GM21367 (cell line): ENCODE data around the gene WDFY3.
"Not testable (repeated sequence)": the region's sequence is repeated elsewhere in the genome, so short reads cannot be mapped to it uniquely, and the experiment has no call there.

Source experiments
- ATAC-seq: cut with Tn5 transposase; IDR thresholded peaks from one replicate; pipeline ENCODE4 v1.9.1; 2021; ENCODE audit not compliant: unreplicated experiment

Gene WDFY3

DNA sequence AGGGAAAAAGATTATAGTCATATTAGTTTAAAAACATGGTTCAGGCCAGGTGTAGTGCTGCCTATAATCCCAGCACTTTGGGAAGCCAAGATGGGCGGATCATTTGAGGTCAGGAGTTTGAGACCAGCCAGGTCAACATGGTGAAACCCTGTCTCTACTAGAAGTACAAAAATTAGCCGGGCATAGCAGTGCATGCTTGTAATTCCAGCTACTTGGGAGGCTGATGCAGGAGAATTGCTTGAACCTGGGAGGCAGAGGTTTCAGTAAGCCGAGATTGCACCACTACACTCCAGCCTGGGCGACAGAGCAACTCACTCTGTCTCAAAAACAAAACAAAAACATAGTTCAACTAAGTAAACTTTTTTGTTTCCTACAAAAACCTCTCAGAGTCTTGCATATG lies 283.8 kb downstream of the WDFY3 start:
- ATAC-seq = not testable (repeated sequence)

DNA sequence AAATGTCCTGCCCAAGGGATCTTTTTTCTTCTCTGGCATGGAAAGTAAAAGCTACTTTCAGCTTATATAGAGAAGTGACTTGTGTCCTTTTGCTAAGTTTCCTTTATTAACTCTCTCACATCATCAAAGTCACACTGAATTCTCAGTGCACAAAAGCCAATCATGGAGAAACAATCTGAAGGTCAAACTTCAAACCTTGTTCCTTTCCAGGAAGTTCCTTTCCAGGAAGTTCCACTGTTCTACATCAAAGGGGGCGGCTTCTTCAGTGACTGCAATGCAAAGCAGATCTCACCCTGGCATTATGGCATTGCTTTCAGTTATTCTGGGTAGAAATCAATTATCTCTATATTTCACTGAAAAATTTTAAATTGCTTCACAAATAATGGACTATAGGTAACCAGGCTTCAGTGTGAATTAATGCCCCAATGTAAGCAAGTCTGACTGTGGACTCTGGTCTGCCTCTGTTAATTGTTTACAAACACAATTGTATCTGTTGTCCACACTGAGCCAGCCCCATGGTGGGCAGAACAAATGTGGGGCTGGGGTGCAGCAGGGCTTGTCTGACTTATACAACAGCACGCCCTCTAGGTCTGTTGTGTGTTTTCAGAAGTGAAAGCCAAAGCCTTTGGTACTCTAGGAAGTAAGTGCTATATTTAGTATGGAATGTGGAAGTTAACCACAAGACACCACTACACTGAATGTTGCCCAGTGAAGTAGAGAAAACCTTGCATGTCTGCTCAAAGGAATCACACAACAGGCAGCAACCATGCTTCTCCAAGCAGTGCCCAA lies 284.8 kb downstream of the WDFY3 start:
- ATAC-seq = no peak

DNA sequence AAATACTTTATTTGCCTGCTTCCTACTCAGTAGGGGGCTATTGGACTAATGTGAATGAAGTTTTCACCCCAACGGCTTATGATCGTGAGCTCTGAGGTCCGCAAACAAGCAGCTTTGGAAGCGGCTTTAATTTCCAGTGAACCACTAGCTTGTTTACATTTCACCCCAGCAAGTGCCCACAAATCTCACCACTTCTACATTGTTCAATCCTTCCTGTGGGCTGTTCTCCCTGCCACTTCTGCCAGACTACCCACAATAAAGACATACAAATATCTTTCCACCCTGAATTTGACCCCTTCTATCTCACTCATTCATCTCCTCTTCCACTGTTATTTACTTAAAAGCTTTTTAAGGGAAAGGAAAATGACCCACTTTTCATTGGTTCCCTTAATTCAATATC lies 285.5 kb downstream of the WDFY3 start:
- ATAC-seq = no peak

DNA sequence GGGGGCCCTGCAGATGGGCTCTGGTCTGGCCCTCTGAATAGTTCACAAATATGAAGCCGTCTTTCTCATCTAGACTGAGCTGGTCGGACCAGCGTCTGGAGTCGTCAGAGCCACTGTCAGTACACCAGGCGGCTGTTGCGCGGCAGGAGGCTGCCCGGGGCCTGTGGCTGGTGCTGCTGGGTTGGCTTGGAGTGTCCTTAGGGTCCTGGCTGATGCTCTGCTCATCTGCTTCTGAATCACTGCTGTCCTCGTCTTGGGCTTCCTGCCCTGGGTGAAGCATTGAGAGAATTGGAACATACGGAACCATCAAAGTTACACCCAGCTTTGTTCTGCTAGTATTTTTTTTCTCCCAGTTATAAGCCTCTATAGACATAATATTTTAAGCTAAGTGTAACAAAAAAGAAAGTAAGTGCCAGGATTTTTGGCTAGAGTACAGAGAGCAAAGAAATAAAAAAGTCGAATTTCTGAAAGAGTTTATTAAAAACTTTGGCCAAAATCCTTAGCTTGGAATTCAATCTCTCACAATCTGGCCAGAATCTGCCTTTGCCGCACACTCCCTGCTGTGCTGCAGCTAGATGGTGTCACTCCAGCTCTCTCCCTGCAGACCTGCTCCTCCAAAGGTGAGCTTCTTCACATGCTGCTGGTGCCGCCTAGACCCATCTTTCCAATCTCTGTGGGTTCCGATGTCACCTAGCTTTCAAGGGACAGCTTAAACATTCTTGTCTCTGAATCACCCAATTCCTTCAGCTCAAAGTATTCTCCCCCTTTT lies 287.3 kb downstream of the WDFY3 start:
- no peak for ATAC-seq

DNA sequence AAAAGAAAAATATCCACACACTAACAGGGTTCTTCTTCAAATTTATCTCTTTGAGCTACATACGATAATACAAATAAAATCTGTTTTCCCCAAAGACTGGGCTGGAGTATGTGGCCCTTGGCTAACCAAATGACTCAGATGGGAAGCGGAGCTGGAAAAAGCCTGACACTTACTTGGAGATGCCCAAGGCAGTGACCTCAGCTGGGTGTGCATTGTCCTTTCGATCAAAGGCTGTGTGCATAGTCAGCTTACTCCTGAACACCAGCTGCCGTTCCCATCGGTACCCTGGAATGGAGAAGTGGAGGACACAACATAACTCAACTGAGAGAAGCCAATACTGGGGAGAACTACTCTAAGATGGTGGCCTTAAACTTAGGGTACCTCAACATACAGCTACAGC lies 288.5 kb downstream of the WDFY3 start:
- ATAC-seq = no peak

DNA sequence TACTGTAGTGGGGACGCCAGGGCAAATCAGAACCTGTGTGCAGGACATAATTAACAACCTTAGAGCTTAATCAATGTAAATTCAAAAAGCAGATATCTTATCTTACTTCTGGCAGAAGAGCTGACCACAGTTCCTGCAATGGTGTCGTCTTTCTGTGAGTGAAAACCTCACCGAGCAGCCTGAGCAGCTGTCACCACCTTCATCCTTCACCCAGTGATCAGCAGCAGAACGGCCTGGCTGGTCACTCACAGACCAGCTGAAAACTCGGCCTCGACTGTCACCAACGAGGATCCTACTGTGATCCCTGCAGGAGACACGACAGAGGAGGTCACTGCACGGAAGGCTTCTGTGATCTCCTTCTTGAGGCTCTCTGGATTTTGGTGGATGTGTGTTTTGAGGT lies 289.4 kb downstream of the WDFY3 start:
- ATAC-seq = no peak

DNA sequence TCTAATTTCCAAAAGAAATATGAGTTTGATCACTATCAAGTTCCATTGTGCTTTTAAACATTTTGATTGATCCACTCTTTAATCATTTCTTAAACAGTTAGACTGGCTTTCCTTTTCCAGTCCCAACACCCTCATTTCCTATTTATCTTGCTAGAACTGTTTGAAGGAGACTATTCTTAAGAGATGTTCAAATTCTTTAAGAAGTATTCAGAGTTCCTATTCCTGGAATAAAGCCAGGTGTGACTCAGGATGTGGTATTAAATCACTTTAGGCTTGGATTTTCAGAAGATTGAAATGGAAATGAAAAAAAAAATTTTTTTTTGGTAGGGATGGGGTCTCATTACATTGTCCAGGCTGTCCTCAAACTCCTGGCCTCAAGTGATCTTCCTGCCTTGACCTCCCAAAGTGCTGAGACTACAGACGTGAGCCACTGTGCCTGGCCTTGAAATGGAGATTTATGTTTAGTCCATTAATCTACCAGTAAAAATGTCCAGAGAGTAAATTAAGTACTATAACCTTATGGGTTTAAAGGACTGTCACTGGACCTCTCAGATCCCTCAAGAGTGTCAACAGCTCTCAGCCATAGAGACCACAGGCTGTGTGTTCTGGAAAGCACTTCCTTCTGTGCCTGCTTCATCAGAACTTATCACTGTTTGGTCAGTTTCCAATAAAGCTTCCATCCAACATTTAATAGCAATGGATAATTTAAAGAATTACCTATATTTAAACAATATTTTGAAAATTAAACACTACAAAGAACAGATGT lies 292.8 kb downstream of the WDFY3 start:
- no peak for ATAC-seq

DNA sequence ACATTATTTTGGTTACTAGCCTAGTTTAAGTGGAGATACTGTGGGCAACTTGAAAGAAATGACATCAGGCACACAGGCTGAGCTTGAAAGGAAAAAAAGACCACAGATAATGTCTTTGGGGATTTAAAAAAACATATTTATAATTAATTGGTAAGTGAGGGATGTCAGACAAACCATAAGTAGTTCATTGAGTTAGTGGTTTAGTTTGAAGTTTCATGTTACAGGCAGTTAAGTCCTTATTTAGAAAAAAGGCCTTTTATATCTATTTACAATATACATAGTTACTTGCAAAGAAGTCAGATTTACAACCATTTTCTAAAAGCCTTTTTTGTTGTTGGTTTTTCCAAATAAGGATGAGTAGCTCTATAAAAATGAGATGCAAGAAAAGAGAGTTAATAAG lies 294.3 kb downstream of the WDFY3 start:
- no peak for ATAC-seq

DNA sequence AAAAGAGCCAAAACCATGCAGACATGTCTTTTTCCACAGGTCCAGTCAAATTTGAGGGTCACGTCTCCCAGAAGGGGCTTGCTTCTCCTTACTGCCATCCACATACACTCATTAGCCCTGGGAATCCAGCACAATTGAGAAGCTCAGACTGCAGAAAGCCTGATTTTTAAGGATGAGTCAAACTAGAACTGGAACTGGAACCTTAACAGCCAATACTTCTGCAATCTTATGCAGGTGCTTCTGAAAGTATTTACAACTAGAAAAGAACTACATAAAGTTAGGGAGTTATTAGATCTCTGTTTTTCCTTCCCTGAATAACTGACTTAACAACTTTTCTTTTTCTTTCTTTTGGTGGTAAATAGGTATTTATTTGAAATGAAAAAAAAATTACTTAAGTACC lies 297.3 kb downstream of the WDFY3 start:
- ATAC-seq = no peak

DNA sequence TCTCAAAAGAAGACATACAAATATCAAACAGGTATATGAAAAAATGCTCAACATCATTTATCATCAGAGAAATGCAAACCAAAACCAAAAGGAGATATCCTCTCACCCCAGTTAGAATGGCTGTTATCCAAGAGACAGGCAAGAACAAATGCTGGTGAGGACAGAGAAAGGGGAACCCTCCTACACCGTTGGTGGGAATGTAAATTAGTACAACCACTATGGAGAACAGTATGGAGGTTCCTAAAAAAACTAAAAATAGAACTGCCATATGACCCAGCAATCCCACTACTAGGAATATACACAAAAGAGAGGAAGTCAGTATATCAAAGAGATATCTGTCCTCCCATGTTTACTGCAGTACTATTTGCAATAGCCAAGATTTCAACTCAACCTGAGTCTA lies 300.1 kb downstream of the WDFY3 start:
- no peak for ATAC-seq

DNA sequence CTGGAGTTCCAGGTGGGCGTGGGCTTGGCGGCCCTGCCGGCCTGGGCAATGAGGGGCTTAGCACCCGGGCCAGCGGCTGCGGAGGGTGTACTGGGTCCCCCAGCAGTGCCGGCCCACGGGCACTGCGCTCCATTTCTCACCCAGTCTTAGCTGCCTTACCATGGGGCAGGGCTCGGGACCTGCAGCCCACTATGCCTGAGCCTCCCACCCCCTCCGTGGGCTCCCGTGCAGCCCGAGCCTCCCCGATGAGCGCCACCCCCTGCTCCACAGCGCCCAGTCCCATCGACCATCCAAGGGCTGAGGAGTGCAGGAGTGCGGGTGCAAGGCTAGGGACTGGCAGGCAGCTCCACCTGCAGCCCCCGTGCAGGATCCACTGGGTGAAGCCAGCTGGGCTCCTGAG lies 301.7 kb downstream of the WDFY3 start:
- not testable (repeated sequence) for ATAC-seq

DNA sequence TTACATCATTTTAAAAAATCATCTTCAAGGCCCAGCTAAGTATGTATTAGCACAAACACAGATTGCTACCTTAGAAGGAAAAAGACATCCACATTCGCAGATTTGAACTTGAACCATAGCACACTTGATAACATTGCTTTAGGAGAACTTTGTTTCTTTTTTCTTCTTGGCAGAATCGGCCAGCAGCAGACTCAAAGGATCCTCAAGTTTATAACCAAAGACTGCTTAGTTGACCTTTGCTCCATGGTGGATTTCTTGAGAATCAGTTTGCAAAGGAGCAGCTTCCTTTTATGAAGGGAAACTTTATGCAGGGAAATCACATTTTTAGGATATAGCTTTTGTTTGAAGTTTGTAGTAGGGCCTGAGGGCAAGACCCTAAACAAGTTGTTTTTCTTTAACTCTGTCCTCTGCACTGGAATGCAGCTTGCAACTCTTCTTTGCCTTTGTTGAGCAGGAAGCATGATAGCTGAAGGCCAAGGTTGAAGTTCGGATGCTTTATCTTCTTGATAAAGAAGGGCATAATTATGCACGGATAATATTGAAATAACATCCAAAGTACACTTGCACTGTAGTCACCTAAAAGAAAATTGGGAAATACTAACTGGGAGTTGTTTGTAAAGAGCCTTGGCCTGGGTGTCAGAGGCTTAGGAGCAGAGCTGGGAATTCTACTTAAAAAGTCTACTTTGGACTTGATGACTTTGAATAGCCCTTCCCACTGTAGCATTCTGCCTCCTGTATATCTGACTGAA lies 305.1 kb downstream of the WDFY3 start:
- ATAC-seq = no peak

DNA sequence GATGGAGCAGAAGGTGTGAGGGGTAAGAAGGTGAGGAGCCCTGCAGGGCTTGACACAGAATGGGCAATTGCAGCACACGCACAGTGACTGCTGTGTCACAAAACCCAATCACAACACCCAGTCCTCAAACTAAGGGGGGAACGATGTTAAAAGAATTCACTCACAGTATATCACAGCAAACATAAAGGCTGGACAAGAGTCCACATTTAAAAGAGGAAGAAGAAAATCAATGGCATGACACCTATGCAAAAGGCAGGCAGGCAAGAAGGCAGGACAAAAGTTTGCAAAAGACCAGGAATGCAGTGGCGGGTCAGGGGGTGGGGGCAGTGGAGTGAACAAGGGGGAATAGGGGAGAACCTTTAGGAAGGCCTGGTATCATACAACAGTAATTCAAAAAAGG lies 305.9 kb downstream of the WDFY3 start:
- no peak for ATAC-seq

DNA sequence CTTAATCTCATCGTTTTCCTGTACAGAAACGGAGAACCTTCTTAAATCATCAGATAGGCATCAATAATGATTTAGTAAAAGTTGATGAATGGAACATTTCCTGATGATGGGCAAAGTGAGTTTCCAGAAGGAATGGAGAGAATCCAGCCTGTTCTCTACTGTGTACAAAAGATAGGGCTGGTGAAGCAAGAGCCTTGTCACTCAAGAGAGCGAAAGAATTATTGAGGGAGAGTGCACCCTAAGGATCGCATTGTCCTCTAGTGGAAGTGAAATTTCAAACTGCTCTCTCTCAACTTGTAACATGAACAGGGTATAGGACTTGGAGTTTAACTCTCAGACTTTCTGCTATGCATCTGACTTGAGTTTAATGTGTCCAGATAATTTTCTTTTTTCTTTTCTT lies 314.0 kb downstream of the WDFY3 start:
- no peak for ATAC-seq

DNA sequence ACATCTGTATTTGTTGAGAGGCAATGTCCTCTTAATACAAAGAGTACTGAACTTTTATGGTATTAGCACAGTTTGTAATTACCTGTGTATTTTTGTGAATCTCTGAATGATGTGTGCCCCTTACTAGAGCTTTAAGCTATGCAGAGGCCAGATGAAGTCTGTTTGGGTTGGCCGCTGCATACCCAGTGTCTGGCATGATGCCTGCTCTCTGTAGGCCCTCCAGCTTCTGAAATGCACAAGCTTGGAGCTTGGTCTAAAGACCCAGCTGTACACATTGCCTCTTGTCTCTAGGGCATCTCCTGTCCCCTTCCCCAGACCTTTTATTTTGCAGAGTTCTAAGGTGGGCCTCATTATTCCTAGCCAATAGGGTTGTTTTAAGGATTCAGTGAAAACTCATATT lies 315.0 kb downstream of the WDFY3 start:
- no peak for ATAC-seq

DNA sequence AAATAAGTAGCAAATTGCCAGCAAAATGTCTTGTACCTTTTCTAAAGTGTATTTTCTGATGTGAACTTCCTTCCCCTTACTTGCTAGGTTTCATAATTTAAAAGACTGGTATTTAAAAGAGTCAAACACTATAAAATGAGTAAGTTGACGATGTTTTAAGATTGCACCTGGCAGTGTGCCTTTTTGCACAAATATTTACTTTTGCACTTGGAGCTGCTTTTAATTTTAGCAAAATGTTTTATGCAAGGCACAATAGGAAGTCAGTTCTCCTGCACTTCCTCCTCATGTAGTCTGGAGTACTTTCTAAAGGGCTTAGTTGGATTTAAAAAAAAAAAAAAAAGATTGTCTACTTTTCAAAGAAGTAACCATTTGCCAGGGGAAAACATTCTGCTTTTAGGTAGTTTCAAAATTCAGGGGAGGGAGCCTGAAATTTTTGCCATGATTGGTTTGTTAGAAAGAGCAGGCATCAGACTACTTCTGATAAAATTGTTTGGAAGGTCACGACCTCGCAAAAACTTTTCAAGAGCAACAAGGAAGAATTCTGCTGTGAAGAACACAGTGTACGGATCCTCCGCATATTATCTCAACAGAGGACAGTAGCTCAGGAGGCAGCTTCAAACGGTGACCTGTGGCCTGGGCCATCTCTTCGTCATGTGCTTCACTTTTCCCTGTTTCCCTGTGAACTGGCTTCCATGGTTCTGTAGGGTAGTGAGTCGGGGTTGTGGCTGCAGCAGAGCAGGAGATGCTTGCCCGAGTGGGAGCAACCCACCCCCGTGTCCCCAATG lies 317.4 kb downstream of the WDFY3 start:
- ATAC-seq = no peak

DNA sequence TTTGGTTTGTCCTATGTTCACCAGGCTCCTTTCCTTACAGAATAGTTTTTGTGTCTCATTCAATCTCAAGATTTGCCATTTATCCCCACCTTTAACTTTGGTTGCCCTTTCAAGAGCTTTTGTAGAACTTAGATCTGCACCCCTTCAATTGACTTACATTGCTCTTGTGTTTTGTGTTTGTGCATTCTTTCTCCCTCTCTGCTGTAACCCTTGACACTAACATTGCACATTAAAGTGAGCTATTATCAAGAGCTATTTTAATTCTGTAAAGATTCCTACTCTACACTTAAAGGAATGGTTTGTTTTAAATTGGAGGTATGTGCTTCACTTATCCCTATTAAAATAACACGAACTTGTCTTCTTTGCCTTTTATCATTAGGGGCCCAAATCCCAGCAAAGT lies 318.3 kb downstream of the WDFY3 start:
- ATAC-seq = no peak

DNA sequence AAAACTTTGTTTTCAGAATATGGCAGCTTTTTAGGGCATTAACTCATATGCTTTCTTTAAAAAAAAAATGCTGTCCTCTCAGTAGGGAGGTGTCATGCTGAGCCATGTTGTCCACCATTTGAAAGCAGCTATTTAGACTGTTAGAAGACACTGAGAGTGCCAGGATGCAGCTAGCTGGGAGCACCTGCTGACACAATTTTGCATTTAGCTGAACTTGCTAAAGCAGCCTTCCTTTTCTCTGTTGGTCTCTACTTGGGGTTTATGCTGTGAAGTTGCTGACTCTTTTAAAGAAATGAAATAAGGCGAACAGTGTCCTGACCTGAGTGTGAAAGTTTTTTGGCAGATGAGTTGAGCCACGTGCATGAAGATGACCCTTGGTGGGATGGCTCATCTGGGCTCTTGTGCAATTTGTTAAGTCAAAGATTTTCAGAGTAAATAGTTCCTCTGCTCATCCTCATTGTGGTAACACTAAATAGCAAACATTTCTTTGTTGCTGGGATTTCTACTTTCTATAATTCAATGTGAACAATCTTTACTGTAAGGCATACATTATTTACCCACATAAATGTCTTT lies 319.1 kb downstream of the WDFY3 start:
- no peak for ATAC-seq

DNA sequence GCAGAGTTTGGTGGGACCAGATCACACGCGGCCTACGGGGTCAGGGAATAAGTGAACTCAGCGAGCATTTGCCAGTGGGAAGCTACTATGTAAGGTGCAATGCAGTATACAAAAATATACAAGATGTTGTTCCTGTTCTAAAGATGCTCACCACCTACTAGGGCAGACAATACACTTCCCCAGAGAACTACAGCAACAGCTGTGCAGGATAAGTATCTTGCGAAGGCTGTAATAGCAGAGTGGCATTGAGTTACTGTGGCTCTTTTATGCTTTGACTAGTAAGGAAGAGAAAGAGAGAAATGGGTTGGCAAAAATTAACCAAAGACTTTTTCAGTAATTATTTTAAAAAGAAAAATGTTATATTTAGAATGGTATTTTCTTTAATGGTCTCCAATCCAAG lies 322.4 kb downstream of the WDFY3 start:
- no peak for ATAC-seq

DNA sequence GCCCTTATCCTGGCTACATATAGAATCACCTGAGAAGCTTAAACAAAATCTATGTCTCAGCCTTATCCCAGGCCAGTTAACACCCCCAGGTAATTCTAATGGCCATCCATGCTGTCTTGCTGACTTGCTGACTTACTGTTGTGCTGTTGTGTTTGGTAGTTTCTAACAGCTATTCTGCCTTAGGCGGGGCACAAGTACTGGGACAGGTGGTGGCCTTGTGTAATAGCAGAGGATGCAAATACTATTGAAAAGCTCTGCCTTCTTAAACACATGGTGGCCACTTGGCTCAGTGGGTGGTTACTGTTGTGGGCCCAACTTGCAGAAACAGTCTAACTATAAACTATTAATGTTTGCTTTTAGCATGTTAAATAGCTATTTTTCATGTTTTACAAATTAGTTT lies 327.3 kb downstream of the WDFY3 start:
- ATAC-seq = no peak
